GM12878 (cell line): Measurements from ENCODE around the gene DPYSL4. TPM values are rescaled to one million over a fixed set of nuclear protein-coding genes. Genes with fewer than 3 reads are reported as not detected.

ENCODE experiments used
- ATAC-seq: fragments of 200-7000 bp; cut with Tn5 transposase; 3 replicates; pipeline ENCODE4 v1.9.1; 2020; ENCODE audit warnings: mild to moderate bottlenecking, moderate library complexity
- BruUV-seq: library from RNA; stranded (reverse); fragments of 400-500 nt; replicated peaks from 2 replicates; lab custom pipeline; 2021; lab: Mats Ljungman, UMichigan
- CTCF ChIA-PET: fragments of 300-600 bp; sonication (Branson Sonifier 250); formaldehyde crosslinking; extraction: SDS; loops from one replicate; lab custom pipeline; 2021; ENCODE audit warnings: inconsistent platforms; lab: Yijun Ruan, JAX
- POLR2A ChIA-PET: fragments of 350-600 bp; formaldehyde crosslinking; extraction: SDS; loops from one replicate; lab custom pipeline; 2021; ENCODE audit warnings: inconsistent platforms; lab: Charles Lee
- RAD21 ChIA-PET: fragments of 300-600 bp; sonication (Branson Sonifier 250); formaldehyde crosslinking; loops from one replicate; lab custom pipeline; 2023; ENCODE audit warnings: antibody characterized with exemption; ENCODE audit not compliant: unreplicated experiment; lab: Charles Lee
- SMC1A ChIA-PET: fragments of 300-600 bp; sonication (Branson Sonifier 250); formaldehyde crosslinking; loops from one replicate; lab custom pipeline; 2023; ENCODE audit not compliant: unreplicated experiment, uncharacterized antibody; lab: Charles Lee
- DNase-seq: peaks from one replicate; pipeline ENCODE4 v3.0.0-alpha.2; 2011; ENCODE audit warnings: low read depth, low spot score
- FAIRE-seq: peaks from 3 replicates; lab custom pipeline; 2011; peaks lifted over from hg19 to GRCh38; lab: Jason Lieb, UNC
- H2AFZ ChIP-seq: 2 replicates; pipeline ENCODE4 v1.6.0; 2011; ENCODE audit warnings: low read depth, low read length, control low read depth; ENCODE audit not compliant: control insufficient read depth
- H3K27ac ChIP-seq: 2 replicates; pipeline ENCODE4 v1.5.1; 2011; ENCODE audit warnings: control low read depth; ENCODE audit not compliant: control insufficient read depth, insufficient read depth
- H3K27me3 ChIP-seq, 2 experiments: replicated peaks in 1 of 2; 2 replicates each; pipeline versions ENCODE4 v1.6.0 to v1.6.1; 2011; ENCODE audit warnings: low read length in 1 of 2; ENCODE audit not compliant: control insufficient read depth in 2 of 2, insufficient read depth in 2 of 2
- H3K36me3 ChIP-seq, 2 experiments: 2 replicates each; pipeline ENCODE4 v1.5.1; 2011; ENCODE audit warnings: low read length in 1 of 2; ENCODE audit not compliant: control insufficient read depth in 2 of 2, insufficient read depth in 2 of 2
- H3K4me1 ChIP-seq: 2 replicates; pipeline ENCODE4 v1.6.1; 2011; ENCODE audit warnings: mild to moderate bottlenecking, low read length, moderate library complexity, mixed read lengths; ENCODE audit not compliant: control insufficient read depth, insufficient read depth
- H3K4me2 ChIP-seq: 2 replicates; pipeline ENCODE4 v1.6.0; 2011; ENCODE audit warnings: control low read depth; ENCODE audit not compliant: control insufficient read depth, insufficient read depth
- H3K4me3 ChIP-seq: fragments of 200-600 bp; sonication (generic); 2 replicates; pipeline ENCODE4 v1.5.1; 2016
- H3K79me2 ChIP-seq: 2 replicates; pipeline ENCODE4 v1.6.0; 2011; ENCODE audit warnings: low read length; ENCODE audit not compliant: control insufficient read depth, insufficient read depth
- H3K9ac ChIP-seq: 2 replicates; pipeline ENCODE4 v1.8.0; 2011; ENCODE audit warnings: low read length, control low read depth, mixed read lengths; ENCODE audit not compliant: control insufficient read depth, insufficient read depth
- H3K9me3 ChIP-seq: replicated peaks from 3 replicates; pipeline ENCODE4 v1.5.1; 2011; ENCODE audit warnings: mild to moderate bottlenecking, low read length; ENCODE audit not compliant: control insufficient read depth, insufficient read depth
- H4K20me1 ChIP-seq: 2 replicates; pipeline ENCODE4 v1.6.0; 2011; ENCODE audit not compliant: control insufficient read depth, insufficient read depth
- BCL3 ChIP-seq: IDR thresholded peaks from 2 replicates; pipeline ENCODE4 v1.6.1; 2011; ENCODE audit warnings: borderline replicate concordance, low read depth, mild to moderate bottlenecking, moderate library complexity, low read length; ENCODE audit not compliant: insufficient read depth, poor library complexity, severe bottlenecking
- EGR1 ChIP-seq, 2 experiments: IDR thresholded peaks; 1 replicate in 1 of 2; 2 replicates in 1 of 2; pipeline ENCODE4 v1.6.1; 2011 to 2012; ENCODE audit warnings: low read depth in 2 of 2, low read length in 2 of 2, borderline replicate concordance in 1 of 2, mild to moderate bottlenecking in 1 of 2, moderate library complexity in 1 of 2
- ESRRA ChIP-seq: IDR thresholded peaks from 2 replicates; pipeline ENCODE4 v1.6.1; 2012; ENCODE audit warnings: mild to moderate bottlenecking, low read length, improper control_type of control experiment
- FOS ChIP-seq: IDR thresholded peaks from 3 replicates; pipeline ENCODE4 v1.6.1; 2011; ENCODE audit warnings: borderline replicate concordance; ENCODE audit not compliant: insufficient read length; ENCODE audit errors: extremely low read depth
- FOXM1 ChIP-seq: IDR thresholded peaks from 2 replicates; pipeline ENCODE4 v1.6.1; 2012; ENCODE audit warnings: low read depth, mild to moderate bottlenecking, inconsistent platforms, low read length, moderate library complexity
- IKZF1 ChIP-seq: fragments of 450-650 bp; conservative IDR thresholded peaks from 2 replicates; pipeline ENCODE4 v1.6.1; 2017; ENCODE audit warnings: antibody characterized with exemption, mild to moderate bottlenecking
- NKRF ChIP-seq: fragments of 450-650 bp; conservative IDR thresholded peaks from 2 replicates; pipeline ENCODE4 v1.6.1; 2017; ENCODE audit warnings: mild to moderate bottlenecking, moderate library complexity
- PBX3 ChIP-seq: IDR thresholded peaks from 2 replicates; pipeline ENCODE4 v1.6.1; 2011; ENCODE audit warnings: mild to moderate bottlenecking, low read depth, low read length, moderate library complexity; ENCODE audit not compliant: insufficient replicate concordance
- SP1 ChIP-seq: IDR thresholded peaks from one replicate; pipeline ENCODE4 v1.6.1; 2011; ENCODE audit warnings: low read depth, low read length
- TAF1 ChIP-seq: IDR thresholded peaks from 2 replicates; pipeline ENCODE4 v1.6.1; 2011; ENCODE audit warnings: mild to moderate bottlenecking, low read depth, low read length, borderline replicate concordance
- TCF3 ChIP-seq: IDR thresholded peaks from 2 replicates; pipeline ENCODE4 v1.6.1; 2012; ENCODE audit warnings: low read depth, mild to moderate bottlenecking, low read length, borderline replicate concordance; ENCODE audit not compliant: insufficient read depth
- ZBED1 ChIP-seq: IDR thresholded peaks from 2 replicates; pipeline ENCODE4 v1.6.1; 2016; ENCODE audit warnings: borderline replicate concordance
- ZNF622 ChIP-seq: fragments of 450-650 bp; IDR thresholded peaks from 2 replicates; pipeline ENCODE4 v1.6.1; 2017; ENCODE audit warnings: mild to moderate bottlenecking, inconsistent platforms
- ZSCAN29 ChIP-seq: fragments of 450-650 bp; IDR thresholded peaks from 2 replicates; pipeline ENCODE4 v1.6.1; 2017; ENCODE audit warnings: mild to moderate bottlenecking, moderate library complexity
- WGBS: methylation state at CpG from one replicate; pipeline ENCODE4 v1.1.6; 2016; ENCODE audit warnings: low lambda C conversion rate; ENCODE audit not compliant: insufficient replicate concordance, insufficient coverage; ENCODE audit errors: missing lambda C conversion rate; 5-methylcytosine and 5-hydroxymethylcytosine counted together
- in situ Hi-C: fragments of 300-500 bp; cut with MboI; formaldehyde crosslinking; loops from 9 replicates; pipeline ENCODE4 v1.14.3; 2018; ENCODE audit warnings: mixed read lengths
- intact Hi-C: fragments of 100-400 bp; cut with micrococcal nuclease; formaldehyde crosslinking; loops from one replicate; pipeline ENCODE4 v1.14.2; 2022; ENCODE audit not compliant: unreplicated experiment
- polyA plus RNA-seq, 11 experiments: library from polyadenylated mRNA; depleted of rRNA in 4 of 11; unstranded in 6 of 11; stranded (reverse) in 5 of 11; fragments of >200 nt; fragmentation: Nextera tagmentation in 4 of 11; fragmentation: Illumina TruSeq in 1 of 11; extraction: Ambion mirVana in 4 of 11; extraction: Trizol in 1 of 11; gene quantifications; 1 replicate in 1 of 11; 2 replicates in 10 of 11; pipeline versions ENCODE4 v1.2.1 to v1.2.3, GENCODE V29; 2011 to 2016; ENCODE audit warnings: inconsistent platforms in 2 of 11, missing spikeins in 2 of 11, low read depth in 1 of 11
- total RNA-seq, 4 experiments: library from RNA; depleted of rRNA in 3 of 4; stranded (reverse); fragments of >200 nt in 3 of 4; fragmentation: Illumina TruSeq in 1 of 4; extraction: Trizol in 1 of 4; gene quantifications; 2 replicates each; pipeline versions ENCODE4 v1.2.1 to v1.2.3, GENCODE V29; 2013 to 2021

DPYSL4 gene
- total and polyA plus RNA-seq, 10 of the 15 experiments (the other 5 are each of a cell fraction or from before 2014, with no cell fraction given): 0.10 to 0.21 TPM; not detected in 8

GRCh38 chr10:132155723-132156381 lies 30.9 kb upstream of the DPYSL4 start:
- ChIA-PET POLR2A (no interaction called here), RAD21 (no interaction called here), CTCF (no interaction called here)
- Histone ChIP-seq H3K27ac (no peak overlapping the region), H3K36me3 (no peaks in the 10 kb centered on the region), H3K79me2 (no peaks in the 10 kb centered on the region), H3K4me2 (no peak overlapping the region), H3K4me3 (no peak overlapping the region)
- no peak for ATAC-seq
- FAIRE-seq: no peak
- TF ChIP-seq IKZF1 (no peak), BCL3 (no peak), ZBED1 (no peak), NKRF (no peak), TCF3 (no peak), PBX3 (no peak), FOS (no peak), ESRRA (no peak), ZSCAN29 (no peak), TAF1 (no peak), SP1 (no peak), ZNF622 (no peak), EGR1 (IDR thresholded peaks at IDR 0.05; ENCODE audit: borderline replicate concordance in 1 of 2, low read depth in 2 of 2, low read length in 2 of 2) (no peak), FOXM1 (no peak)
- TF ChIP-seq, all 136 proteins: peak for 0
- no peaks in the 10 kb centered on the region for H3K9me3 ChIP-seq
- H4K20me1 ChIP-seq: no peaks in the 10 kb centered on the region
- SMC1A ChIA-PET: no interaction called here
- no peak overlapping the region for H3K9ac ChIP-seq
- no peak overlapping the region for H2AFZ ChIP-seq
- no TSS peak for BruUV-seq
- no peaks in the 10 kb centered on the region for H3K4me1 ChIP-seq
- in situ Hi-C loops: no loop called here
- no peaks in the 10 kb centered on the region for H3K27me3 ChIP-seq
- 28% methylated on average over 15 of the region's 15 CpGs for WGBS
- intact Hi-C loops: no loop called here
- no peak for DNase-seq
